RWPE1 (cell line): Measurements from ENCODE around the gene CHST3.

Experiments used
- CTCF ChIA-PET: fragments of 350-600 bp; sonication (Branson Sonifier 250); formaldehyde crosslinking; extraction: SDS; loops from one replicate; lab custom pipeline; 2021; lab: Yijun Ruan, JAX
- POLR2A ChIA-PET: fragments of 400-600 bp; formaldehyde crosslinking; extraction: SDS; loops from one replicate; lab custom pipeline; 2020; ENCODE audit warnings: antibody characterized with exemption; ENCODE audit not compliant: low non-redundant PET; lab: Yijun Ruan, JAX
- DNase-seq: peaks from one replicate; pipeline ENCODE4 v3.0.0; 2012; ENCODE audit warnings: low spot score
- H3K27ac ChIP-seq: fragments of 450-650 bp; 2 replicates; pipeline ENCODE4 v1.5.1; 2017
- CTCF ChIP-seq: fragments of 450-650 bp; conservative IDR thresholded peaks from 2 replicates; pipeline ENCODE4 v1.5.1; 2017; ENCODE audit warnings: low read depth, mild to moderate bottlenecking

Gene CHST3

GRCh38 chr10:72034040-72034499, 69.9 kb downstream of the CHST3 start:
- no peak for TF ChIP-seq CTCF
- H3K27ac ChIP-seq, result no peak overlapping the region
- ChIA-PET CTCF (interaction anchor here (0.6 to 0.7 kb wide), 2 partner anchors 312 to 334 kb away, joined by 4 read pairs; no protein-coding TSS in a partner anchor), POLR2A (no interaction called here)
- no peak for DNase-seq

- no peak for DNase-seq
- H3K27ac ChIP-seq, result no peak overlapping the region
- POLR2A ChIA-PET, result no interaction called here
- no peak for TF ChIP-seq CTCF
- CTCF ChIA-PET, result interaction anchor here (0.6 kb wide), 1 partner anchor 333 kb away, joined by 4 read pairs; no protein-coding TSS in a partner anchor
Observed at GRCh38 chr10:72034761-72035160, 70.6 kb downstream of the CHST3 start.

GRCh38 chr10:72035252-72035887, 71.2 kb downstream of the CHST3 start:
- ChIA-PET CTCF (interaction anchor here (0.5 to 0.7 kb wide), 2 partner anchors 337 to 1897 kb away, joined by 3 to 7 read pairs; no protein-coding TSS in a partner anchor), POLR2A (no interaction called here)

GRCh38 chr10:72037266-72037665, 73.1 kb downstream of the CHST3 start:
- no peak overlapping the region for H3K27ac ChIP-seq
- POLR2A ChIA-PET, result no interaction called here
- TF ChIP-seq CTCF, result no peak
- CTCF ChIA-PET, result interaction anchor here (1.1 kb wide), 1 partner anchor 141 kb away, joined by 3 read pairs; no protein-coding TSS in a partner anchor
- no peak for DNase-seq

More at GRCh38 chr10:72035252-72035887, 71.2 kb downstream of the CHST3 start:
- DNase-seq, result no peak
- no peak for TF ChIP-seq CTCF
- H3K27ac ChIP-seq, result no peak overlapping the region

GRCh38 chr10:72037811-72038210, 73.6 kb downstream of the CHST3 start:
- POLR2A ChIA-PET, result no interaction called here

More at GRCh38 chr10:72037811-72038210, 73.6 kb downstream of the CHST3 start:
- no peak for DNase-seq
- CTCF ChIA-PET, result interaction anchor here (1.1 kb wide), 1 partner anchor 142 kb away, joined by 3 read pairs; no protein-coding TSS in a partner anchor
- no peak for TF ChIP-seq CTCF
- no peak overlapping the region for H3K27ac ChIP-seq
